ENCODE measurements around the gene FRAS1.

GRCh38 chr4:78346222-78346621 is 289.1 kb downstream of the FRAS1 start:
- TF ChIP-seq NR2F6 (CRISPR knock-in tag; IDR thresholded peaks at IDR 0.05) (no peak), NFRKB (IDR thresholded peaks at IDR 0.05; ENCODE audit: low read depth) (no peak), EP300 (IDR thresholded peaks at IDR 0.05; ENCODE audit: low read length) (no peak), GMEB1 (CRISPR knock-in tag; IDR thresholded peaks at IDR 0.05) (no peak), BCL6 (CRISPR knock-in tag; IDR thresholded peaks at IDR 0.05) (no peak), UBTF (IDR thresholded peaks at IDR 0.05; ENCODE audit: borderline replicate concordance in 1 of 2, low read depth in 2 of 2, low read length in 2 of 2) (no peak), SMARCB1 (IDR thresholded peaks at IDR 0.05; ENCODE audit: insufficient read length, low read depth) (no peak), MAFF (IDR thresholded peaks at IDR 0.05; ENCODE audit: low read length) (no peak), YBX1 (IDR thresholded peaks at IDR 0.05) (no peak), PML (IDR thresholded peaks at IDR 0.05; ENCODE audit: low read length) (no peak), POLR2A (conservative IDR thresholded peaks at IDR 0.05) (no peak), PBX2 (CRISPR knock-in tag; IDR thresholded peaks at IDR 0.05; ENCODE audit: low read depth) (no peak), PBX2 (tag; conservative IDR thresholded peaks at IDR 0.05; ENCODE audit: low read depth) (no peak), CTCF (IDR thresholded peaks at IDR 0.05 in 2 of 3, conservative IDR thresholded peaks at IDR 0.05 in 1 of 3; ENCODE audit: insufficient read depth in 2 of 3, low read depth in 1 of 3, low read length in 3 of 3) (no peak)
